Measurements from ENCODE around the gene MROH2A.

Gene MROH2A

GRCh38 chr2:233817995-233818638 lies 40.0 kb downstream of the MROH2A start:
- DNase-seq (ENCODE audit: low read depth, low spot score) = no peak

- DNase-seq (ENCODE audit: low read depth, low spot score) = no peak
These were observed 40.8 kb downstream of the MROH2A start for GRCh38 chr2:233818639-233819621.

GRCh38 chr2:233819884-233820773 lies 42.0 kb downstream of the MROH2A start:
- no peak for DNase-seq (ENCODE audit: low read depth, low spot score)

GRCh38 chr2:233820774-233821105 lies 42.6 kb downstream of the MROH2A start:
- no peak for DNase-seq (ENCODE audit: low read depth, low spot score)

- no peak for DNase-seq (ENCODE audit: low read depth, low spot score)
These were observed 43.1 kb downstream of the MROH2A start for GRCh38 chr2:233821196-233821595.

GRCh38 chr2:233821709-233822100 lies 43.6 kb downstream of the MROH2A start:
- DNase-seq (ENCODE audit: low read depth, low spot score) = no peak

GRCh38 chr2:233822101-233822771 lies 44.1 kb downstream of the MROH2A start:
- DNase-seq (ENCODE audit: low read depth, low spot score) = no peak

- no peak for DNase-seq (ENCODE audit: low read depth, low spot score)
These were observed 44.9 kb downstream of the MROH2A start for GRCh38 chr2:233822781-233823730.

GRCh38 chr2:233823731-233824121 lies 45.6 kb downstream of the MROH2A start:
- DNase-seq (ENCODE audit: low read depth, low spot score) = no peak

- no peak for DNase-seq (ENCODE audit: low read depth, low spot score)
These were observed 46.2 kb downstream of the MROH2A start for GRCh38 chr2:233824373-233824772.

GRCh38 chr2:233828546-233829192 lies 50.5 kb downstream of the MROH2A start:
- DNase-seq (ENCODE audit: low read depth, low spot score) = no peak

- DNase-seq (ENCODE audit: low read depth, low spot score) = no peak
These were observed 51.3 kb downstream of the MROH2A start for GRCh38 chr2:233829193-233830110.

GRCh38 chr2:233830111-233830802 lies 52.1 kb downstream of the MROH2A start:
- no peak for DNase-seq (ENCODE audit: low read depth, low spot score)

GRCh38 chr2:233831011-233831721 lies 53.0 kb downstream of the MROH2A start:
- DNase-seq (ENCODE audit: low read depth, low spot score) = no peak

- no peak for DNase-seq (ENCODE audit: low read depth, low spot score)
These were observed 53.7 kb downstream of the MROH2A start for GRCh38 chr2:233831861-233832260.

- no peak for DNase-seq (ENCODE audit: low read depth, low spot score)
These were observed 54.3 kb downstream of the MROH2A start for GRCh38 chr2:233832414-233832813.

- no peak for DNase-seq (ENCODE audit: low read depth, low spot score)
These were observed 54.8 kb downstream of the MROH2A start for GRCh38 chr2:233832869-233833311.

Measured in brain pericyte (primary cell).